GM12892 (cell line): ENCODE results near the gene KCNMA1.

Source experiments
- POLR2A ChIP-seq: IDR thresholded peaks from 2 replicates; pipeline ENCODE4 v1.6.1; 2011; ENCODE audit warnings: low read depth, low read length, control low read depth
- POLR2AphosphoS5 ChIP-seq: IDR thresholded peaks from 2 replicates; pipeline ENCODE4 v1.6.1; 2011; ENCODE audit warnings: low read depth, low read length, control low read depth
- TAF1 ChIP-seq: IDR thresholded peaks from 2 replicates; pipeline ENCODE4 v1.6.1; 2011; ENCODE audit warnings: low read depth, mild to moderate bottlenecking, control low read depth, low read length, borderline replicate concordance

DNA sequence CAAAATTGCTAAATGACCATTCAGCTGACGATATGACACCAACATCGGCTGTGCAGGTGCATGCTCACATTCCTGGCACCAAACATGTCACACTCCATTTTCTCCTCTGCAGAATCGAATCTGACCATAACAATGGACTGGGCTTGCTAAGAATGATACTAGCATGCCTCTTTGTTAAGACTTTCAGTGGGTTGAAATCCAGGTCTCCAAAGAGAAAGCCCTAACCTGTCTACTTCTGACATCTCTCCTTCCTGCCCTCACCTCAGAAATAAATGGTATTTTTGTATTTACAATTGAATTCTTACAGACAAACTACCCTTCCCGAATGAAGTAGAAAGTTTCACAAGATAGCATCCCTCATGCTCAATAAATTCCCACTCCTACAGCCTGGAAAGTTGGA, 373.9 kb downstream of the KCNMA1 start:
- no peak for TF ChIP-seq POLR2AphosphoS5
- TF ChIP-seq TAF1, result no peak
- no peak for TF ChIP-seq POLR2A
